ENCODE measurements around the gene FBXL20. TPM values are rescaled to one million over a fixed set of nuclear protein-coding genes. Genes with fewer than 3 reads are reported as not detected.

FBXL20 gene
- total RNA-seq, 1 experiment from 2014 or later: 17.2 TPM

GRCh38 chr17:39325528-39326240 is 75.7 kb downstream of the FBXL20 start (continued):
- no peak for TF ChIP-seq ATF3 (IDR thresholded peaks at IDR 0.05)
- no peak for TF ChIP-seq EGR1 (IDR thresholded peaks at IDR 0.05; ENCODE audit: low read depth)
- TF ChIP-seq ZBTB33 (IDR thresholded peaks at IDR 0.05; ENCODE audit: extremely low read depth, insufficient replicate concordance, low read length): no peak
- no peak for TF ChIP-seq CBX3 (IDR thresholded peaks at IDR 0.05; ENCODE audit: low read depth)
- TF ChIP-seq FOSL1 (IDR thresholded peaks at IDR 0.05; ENCODE audit: low read depth): no peak
- no peak for TF ChIP-seq POLR2A (IDR thresholded peaks at IDR 0.05; ENCODE audit: borderline replicate concordance, extremely low read depth, insufficient read depth, insufficient read length)
- TF ChIP-seq JUND (IDR thresholded peaks at IDR 0.05): no peak
- TF ChIP-seq SRF (IDR thresholded peaks at IDR 0.05; ENCODE audit: low read depth): no peak
- no peak for TF ChIP-seq CEBPB (IDR thresholded peaks at IDR 0.05; ENCODE audit: low read depth)

DNA sequence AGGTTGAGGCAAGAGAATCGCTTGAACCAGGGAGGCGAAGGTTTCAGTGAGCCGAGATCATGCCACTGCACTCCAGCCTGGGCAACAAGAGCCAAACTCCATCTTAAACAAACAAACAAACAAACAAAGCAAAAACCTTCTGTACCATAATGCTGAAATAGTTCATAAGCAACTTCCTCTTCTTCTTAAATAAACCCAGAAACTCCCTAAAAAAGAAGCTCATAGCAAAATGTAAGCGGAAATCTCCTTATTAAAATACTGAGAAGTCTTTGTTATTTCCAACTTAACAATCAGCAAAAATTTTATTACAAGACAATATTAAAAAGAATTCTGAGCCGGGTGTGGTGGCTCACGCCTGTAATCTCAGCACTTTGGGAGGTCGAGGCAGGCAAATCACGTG is 82.8 kb downstream of the FBXL20 start:
- no peaks in the 10 kb centered on the region for H3K36me3 ChIP-seq (ENCODE audit: control insufficient read depth in 1 of 2, insufficient read depth in 2 of 2, low read length in 2 of 2)
- H3K4me2 ChIP-seq (ENCODE audit: low read length): no peak overlapping the region
- DNase-seq (ENCODE audit: low read depth, low spot score) (no peak), ATAC-seq (no peak)
- H3K9me3 ChIP-seq (ENCODE audit: control insufficient read depth in 1 of 2, insufficient read depth in 1 of 2, low read depth in 1 of 2, low read length in 2 of 2): no peaks in the 10 kb centered on the region
- BruUV-seq (replicated peaks): no TSS peak
- ChIA-PET POLR2A (no interaction called here), CTCF (no interaction called here), RAD21 (ENCODE audit: low non-redundant PET in 1 of 2, low total read pairs in 2 of 2, uncharacterized antibody in 2 of 2, unreplicated experiment in 2 of 2) (no interaction called here)
- H3K27ac ChIP-seq (ENCODE audit: low read depth, low read length): no peak overlapping the region
- no peaks in the 10 kb centered on the region for H3K79me2 ChIP-seq (ENCODE audit: insufficient read depth, low read length)
- H4K20me1 ChIP-seq (ENCODE audit: insufficient read depth): no peaks in the 10 kb centered on the region
- no peak overlapping the region for H3K4me3 ChIP-seq (replicated peaks in 1 of 2; ENCODE audit: low read depth in 1 of 2, low read length in 2 of 2)
- intact Hi-C loops (cut with micrococcal nuclease): no loop called here
- H3K9me2 ChIP-seq (ENCODE audit: insufficient read depth): no peaks in the 10 kb centered on the region
- no peak overlapping the region for H2AFZ ChIP-seq (ENCODE audit: low read depth, low read length, poor library complexity, severe bottlenecking)
- peaks cover 3 to 11% of the 10 kb centered on the region in 2 experiments for H3K4me1 ChIP-seq (ENCODE audit: control insufficient read depth in 1 of 2, insufficient read depth in 2 of 2, low read length in 2 of 2)
- H3K9ac ChIP-seq (ENCODE audit: low read length): no peak overlapping the region
- H3K27me3 ChIP-seq (ENCODE audit: insufficient read depth, low read length): no peaks in the 10 kb centered on the region
- TF ChIP-seq EZH2 (IDR thresholded peaks at IDR 0.05) (no peak), EGR1 (IDR thresholded peaks at IDR 0.05; ENCODE audit: low read depth) (no peak), POLR2AphosphoS5 (IDR thresholded peaks at IDR 0.05; ENCODE audit: low read depth, low read length) (no peak), EZH2phosphoT487 (IDR thresholded peaks at IDR 0.05; ENCODE audit: borderline replicate concordance) (no peak), ATF3 (IDR thresholded peaks at IDR 0.05) (no peak), JUND (IDR thresholded peaks at IDR 0.05) (no peak), TCF7L2 (IDR thresholded peaks at IDR 0.05; ENCODE audit: borderline replicate concordance, extremely low read depth, insufficient read depth, insufficient read length) (no peak), ZBTB33 (IDR thresholded peaks at IDR 0.05; ENCODE audit: extremely low read depth, insufficient replicate concordance, low read length) (no peak), ZFX (IDR thresholded peaks at IDR 0.05) (no peak), CBX3 (IDR thresholded peaks at IDR 0.05; ENCODE audit: low read depth) (no peak), YY1 (IDR thresholded peaks at IDR 0.05; ENCODE audit: extremely low read depth, insufficient replicate concordance, low read depth, low read length) (no peak), CTCF (IDR thresholded peaks at IDR 0.05 in 2 of 3, conservative IDR thresholded peaks at IDR 0.05 in 1 of 3; ENCODE audit: borderline replicate concordance in 1 of 3, insufficient read depth in 1 of 3, low read depth in 2 of 3, low read length in 2 of 3) (no peak), CEBPB (IDR thresholded peaks at IDR 0.05; ENCODE audit: low read depth) (no peak)

All from HCT116 (cell line).